Lower leg skin (tissue), 4 donors: ENCODE data around the gene CPXM1. TPM values are rescaled to one million over a fixed set of nuclear protein-coding genes. Genes with fewer than 3 reads are reported as not detected.
A peak's percentile ranks its signal among the peaks of the same experiment; 100 is the strongest.

Experiments
- DNase-seq, 2 donors: peaks; one replicate each; pipeline ENCODE4 v3.0.0-alpha.2; 2019; ENCODE audit warnings: low spot score in 2 of 2
- H3K4me3 ChIP-seq: fragments of 200-600 bp; sonication (generic); 2 replicates; pipeline ENCODE4 v1.5.1; 2017; ENCODE audit warnings: mild to moderate bottlenecking, low read depth; ENCODE audit not compliant: poor library complexity, severe bottlenecking
- POLR2A ChIP-seq, 2 donors: fragments of 450-650 bp; IDR thresholded peaks; one replicate each; pipeline ENCODE4 v1.6.1; 2016 to 2017; ENCODE audit warnings: antibody characterized with exemption in 2 of 2, mild to moderate bottlenecking in 1 of 2, moderate library complexity in 1 of 2
- WGBS, 2 donors: methylation state at CpG; one replicate each; pipeline ENCODE4 v1.1.5; 2018; 5-methylcytosine and 5-hydroxymethylcytosine counted together
- intact Hi-C: fragments of 100-400 bp; cut with DNase I; formaldehyde crosslinking; loops from one replicate; pipeline ENCODE4 v1.15.0; 2023; ENCODE audit warnings: low total_unique reads
- total RNA-seq, 4 donors: library from RNA; depleted of rRNA; stranded (reverse); fragments of >200 nt; gene quantifications; one replicate each; pipeline ENCODE4 v1.1.0, GENCODE V29; 2016
- TF ChIP-seq, protein P1 (sequence below), 3 donors: fragments of 450-650 bp; IDR thresholded peaks; one replicate each; pipeline ENCODE4 v1.5.1; 2016; ENCODE audit warnings: antibody characterized with exemption in 3 of 3, mild to moderate bottlenecking in 3 of 3, moderate library complexity in 2 of 3

The CPXM1 gene
- total RNA-seq, 4 donors from 2014 or later: 0.12 to 3.6 (median 1.4) TPM

DNA sequence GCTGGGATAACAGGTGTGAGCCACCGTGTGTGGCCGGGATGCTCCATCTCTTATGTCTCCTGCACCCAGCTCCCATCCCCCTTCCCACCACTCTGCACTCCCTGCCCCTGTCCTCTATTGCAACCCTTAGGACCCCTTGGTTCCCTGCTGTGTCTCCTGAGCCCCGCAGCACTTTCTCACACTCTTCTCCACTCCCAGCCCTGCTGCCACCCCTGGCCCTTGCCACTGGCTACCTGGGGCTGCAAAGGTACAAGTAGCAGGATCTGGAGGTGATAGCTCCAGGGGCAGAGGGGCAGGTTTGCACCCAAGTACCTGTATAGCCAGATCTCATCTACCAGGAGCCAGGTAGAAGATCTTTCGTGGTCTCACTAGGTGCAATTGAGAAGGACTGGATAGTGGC lies 6.6 kb upstream of the CPXM1 start:
- no peak overlapping the region for H3K4me3 ChIP-seq
- intact Hi-C loops: no loop called here
- TF ChIP-seq, protein P1, sequence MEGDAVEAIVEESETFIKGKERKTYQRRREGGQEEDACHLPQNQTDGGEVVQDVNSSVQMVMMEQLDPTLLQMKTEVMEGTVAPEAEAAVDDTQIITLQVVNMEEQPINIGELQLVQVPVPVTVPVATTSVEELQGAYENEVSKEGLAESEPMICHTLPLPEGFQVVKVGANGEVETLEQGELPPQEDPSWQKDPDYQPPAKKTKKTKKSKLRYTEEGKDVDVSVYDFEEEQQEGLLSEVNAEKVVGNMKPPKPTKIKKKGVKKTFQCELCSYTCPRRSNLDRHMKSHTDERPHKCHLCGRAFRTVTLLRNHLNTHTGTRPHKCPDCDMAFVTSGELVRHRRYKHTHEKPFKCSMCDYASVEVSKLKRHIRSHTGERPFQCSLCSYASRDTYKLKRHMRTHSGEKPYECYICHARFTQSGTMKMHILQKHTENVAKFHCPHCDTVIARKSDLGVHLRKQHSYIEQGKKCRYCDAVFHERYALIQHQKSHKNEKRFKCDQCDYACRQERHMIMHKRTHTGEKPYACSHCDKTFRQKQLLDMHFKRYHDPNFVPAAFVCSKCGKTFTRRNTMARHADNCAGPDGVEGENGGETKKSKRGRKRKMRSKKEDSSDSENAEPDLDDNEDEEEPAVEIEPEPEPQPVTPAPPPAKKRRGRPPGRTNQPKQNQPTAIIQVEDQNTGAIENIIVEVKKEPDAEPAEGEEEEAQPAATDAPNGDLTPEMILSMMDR (IDR thresholded peaks at IDR 0.05): no peak
- no peak for TF ChIP-seq POLR2A (IDR thresholded peaks at IDR 0.05)
- peak in 1 of 2 donors; percentile 53 for DNase-seq
- 81 to 87% methylated on average over 4 of the region's 4 CpGs for WGBS, 2 donors

GRCh38 chr20:2806351-2806701 lies 5.9 kb upstream of the CPXM1 start:
- 33 to 35% methylated on average over 4 of the region's 4 CpGs for WGBS, 2 donors
- intact Hi-C loops: no loop called here
- DNase-seq: no peak
- H3K4me3 ChIP-seq: no peak overlapping the region
- TF ChIP-seq POLR2A (IDR thresholded peaks at IDR 0.05): no peak
- TF ChIP-seq, protein P1 (IDR thresholded peaks at IDR 0.05): no peak

- WGBS, 2 donors: 27 to 34% methylated on average over 11 to 15 of the region's 22 CpGs
- TF ChIP-seq, protein P1 (IDR thresholded peaks at IDR 0.05): no peak
- TF ChIP-seq POLR2A (IDR thresholded peaks at IDR 0.05): no peak
- intact Hi-C loops: no loop called here
Observed at GRCh38 chr20:2805689-2806350, 5.4 kb upstream of the CPXM1 start.

GRCh38 chr20:2804852-2805688 lies 4.6 kb upstream of the CPXM1 start:
- WGBS, 2 donors: 5 to 15% methylated on average over 31 to 47 of the region's 49 CpGs
- intact Hi-C loops: no loop called here
- DNase-seq: peak in 1 of 2 donors; percentile 80
- no peak overlapping the region for H3K4me3 ChIP-seq
- TF ChIP-seq, protein P1 (IDR thresholded peaks at IDR 0.05): no peak
- no peak for TF ChIP-seq POLR2A (IDR thresholded peaks at IDR 0.05)

More at GRCh38 chr20:2805689-2806350, 5.4 kb upstream of the CPXM1 start:
- DNase-seq: peak in 1 of 2 donors; percentile 78
- H3K4me3 ChIP-seq: no peak overlapping the region

DNA sequence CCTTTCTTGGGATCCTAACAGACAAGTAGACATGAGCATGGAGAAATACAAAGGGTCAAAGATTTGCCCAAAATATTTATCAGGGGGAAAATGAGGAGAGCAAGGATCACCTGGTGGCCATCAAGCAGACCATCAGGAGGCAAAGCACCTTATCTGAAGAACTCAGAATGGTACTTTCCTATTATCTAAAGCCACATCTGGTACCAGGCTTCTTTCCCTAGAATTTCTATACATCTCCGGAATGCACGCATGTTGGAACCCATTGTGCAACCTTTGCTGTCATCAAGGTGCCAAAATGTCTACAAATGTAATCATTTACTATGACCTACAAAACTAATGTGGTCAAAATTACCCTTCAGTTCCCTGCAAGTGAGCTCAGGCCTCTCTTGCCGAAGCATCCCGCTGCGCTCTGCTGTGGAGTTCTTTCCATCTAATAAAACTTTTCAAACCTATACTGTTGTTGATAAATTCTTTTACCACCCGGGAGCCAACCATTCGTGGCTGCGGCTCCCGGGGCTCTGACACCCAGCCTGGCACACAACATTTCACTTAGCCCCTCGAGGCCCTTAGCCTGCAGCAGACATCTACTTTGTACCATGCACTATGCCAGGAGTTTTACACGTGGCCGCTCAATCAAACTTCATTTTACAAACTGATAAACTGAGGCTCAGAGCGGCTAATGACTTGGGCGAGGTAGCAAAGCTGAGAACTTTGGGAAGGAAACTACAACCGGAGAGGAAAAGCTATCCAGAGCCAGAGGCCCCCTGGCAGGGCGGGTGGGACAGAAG lies 3.8 kb upstream of the CPXM1 start:
- 55 to 56% methylated on average over 16 of the region's 16 CpGs for WGBS, 2 donors
- no peak overlapping the region for H3K4me3 ChIP-seq
- intact Hi-C loops: no loop called here
- peak in 1 of 2 donors; percentile 60 for DNase-seq
- TF ChIP-seq, protein P1 (IDR thresholded peaks at IDR 0.05): no peak
- no peak for TF ChIP-seq POLR2A (IDR thresholded peaks at IDR 0.05)
